ENCODE results near the gene WDFY1.

DNA sequence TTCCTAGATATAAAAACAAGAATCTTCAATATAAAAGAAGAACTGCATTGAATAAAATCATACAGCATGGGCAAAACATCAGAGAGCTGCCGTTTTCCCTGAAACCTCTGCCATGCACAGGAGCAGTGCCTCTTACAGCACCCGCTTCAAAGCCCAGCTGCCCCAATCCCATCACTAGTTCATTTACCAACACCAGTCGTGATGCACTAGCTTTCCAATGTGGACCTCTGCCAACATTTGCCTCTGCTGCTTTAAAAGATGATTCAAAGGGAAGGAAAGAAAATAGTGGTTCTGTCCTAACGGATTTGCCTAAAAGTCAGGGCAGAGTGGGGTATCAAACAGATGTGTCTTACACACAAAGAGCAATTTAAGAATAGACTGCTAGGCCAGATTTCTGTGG, 64.3 kb downstream of the WDFY1 start:
- TF ChIP-seq, protein P1, sequence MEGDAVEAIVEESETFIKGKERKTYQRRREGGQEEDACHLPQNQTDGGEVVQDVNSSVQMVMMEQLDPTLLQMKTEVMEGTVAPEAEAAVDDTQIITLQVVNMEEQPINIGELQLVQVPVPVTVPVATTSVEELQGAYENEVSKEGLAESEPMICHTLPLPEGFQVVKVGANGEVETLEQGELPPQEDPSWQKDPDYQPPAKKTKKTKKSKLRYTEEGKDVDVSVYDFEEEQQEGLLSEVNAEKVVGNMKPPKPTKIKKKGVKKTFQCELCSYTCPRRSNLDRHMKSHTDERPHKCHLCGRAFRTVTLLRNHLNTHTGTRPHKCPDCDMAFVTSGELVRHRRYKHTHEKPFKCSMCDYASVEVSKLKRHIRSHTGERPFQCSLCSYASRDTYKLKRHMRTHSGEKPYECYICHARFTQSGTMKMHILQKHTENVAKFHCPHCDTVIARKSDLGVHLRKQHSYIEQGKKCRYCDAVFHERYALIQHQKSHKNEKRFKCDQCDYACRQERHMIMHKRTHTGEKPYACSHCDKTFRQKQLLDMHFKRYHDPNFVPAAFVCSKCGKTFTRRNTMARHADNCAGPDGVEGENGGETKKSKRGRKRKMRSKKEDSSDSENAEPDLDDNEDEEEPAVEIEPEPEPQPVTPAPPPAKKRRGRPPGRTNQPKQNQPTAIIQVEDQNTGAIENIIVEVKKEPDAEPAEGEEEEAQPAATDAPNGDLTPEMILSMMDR (IDR thresholded peaks at IDR 0.05), result no peak
- TF ChIP-seq POLR2A (IDR thresholded peaks at IDR 0.05), result no peak

All from heart left ventricle (tissue), 13 donors.